HL-60/S4 (cell line): Measurements from ENCODE around the gene HENMT1.
"Not testable (repeated sequence)": the region's sequence is repeated elsewhere in the genome, so short reads cannot be mapped to it uniquely, and the experiment has no call there.

ENCODE experiments used
- in situ Hi-C: fragments of 300-500 bp; cut with MboI; formaldehyde crosslinking; loops from 2 replicates; pipeline ENCODE4 v1.14.3; 2022; ENCODE audit warnings: low sequenced_read_pairs

HENMT1 gene

GRCh38 chr1:108661030-108661609 is at the start of gene HENMT1:
HENMT1 (minus strand) TSS chr1:108661093; CDS start chr1:108659884, 1,209 bp downstream.
- in situ Hi-C loops: no loop called here

- in situ Hi-C loops: no loop called here
Observed at GRCh38 chr1:108708691-108709660, 48.1 kb upstream of the HENMT1 start.

GRCh38 chr1:108706643-108707042 is 45.8 kb upstream of the HENMT1 start:
- in situ Hi-C loops: no loop called here

- in situ Hi-C loops: no loop called here
Observed at GRCh38 chr1:108704496-108704895, 43.6 kb upstream of the HENMT1 start.

GRCh38 chr1:108703939-108704338 is 43.0 kb upstream of the HENMT1 start:
- in situ Hi-C loops: no loop called here

GRCh38 chr1:108702109-108702508 is 41.2 kb upstream of the HENMT1 start:
- in situ Hi-C loops: not testable (repeated sequence)

GRCh38 chr1:108701176-108701849 is 40.4 kb upstream of the HENMT1 start:
- in situ Hi-C loops: no loop called here

- in situ Hi-C loops: no loop called here
Observed at GRCh38 chr1:108699375-108700332, 38.8 kb upstream of the HENMT1 start.

- in situ Hi-C loops: no loop called here
Observed at GRCh38 chr1:108695535-108695934, 34.6 kb upstream of the HENMT1 start.

GRCh38 chr1:108692724-108693655 is 32.1 kb upstream of the HENMT1 start:
- in situ Hi-C loops: no loop called here

GRCh38 chr1:108691942-108692723 is 31.2 kb upstream of the HENMT1 start, which contains the start of gene PRPF38B:
PRPF38B (plus strand) TSS chr1:108692310; CDS start chr1:108692592, 282 bp downstream.
- in situ Hi-C loops: no loop called here

- in situ Hi-C loops: no loop called here
Observed at GRCh38 chr1:108691128-108691941, 30.4 kb upstream of the HENMT1 start.

- in situ Hi-C loops: no loop called here
Observed at GRCh38 chr1:108686614-108687313, 25.9 kb upstream of the HENMT1 start.

- in situ Hi-C loops: no loop called here
Observed at GRCh38 chr1:108685529-108685928, 24.6 kb upstream of the HENMT1 start.

GRCh38 chr1:108681701-108682100 is 20.8 kb upstream of the HENMT1 start:
- in situ Hi-C loops: not testable (repeated sequence)

GRCh38 chr1:108679586-108680213 is 18.8 kb upstream of the HENMT1 start:
- in situ Hi-C loops: no loop called here

- in situ Hi-C loops: no loop called here
Observed at GRCh38 chr1:108678706-108679105, 17.8 kb upstream of the HENMT1 start.
